KMS-11 (cell line): Measurements from ENCODE around the gene CLN3.
"Not testable (repeated sequence)": the region's sequence is repeated elsewhere in the genome, so short reads cannot be mapped to it uniquely, and the experiment has no call there.

Experiments
- H2AFZ ChIP-seq: fragments of 200-600 bp; sonication (generic); 2 replicates; pipeline ENCODE4 v1.6.1; 2016; ENCODE audit warnings: antibody characterized with exemption, mixed run types, low read depth
- H3K27ac ChIP-seq: fragments of 200-600 bp; sonication (generic); 2 replicates; pipeline ENCODE4 v1.6.1; 2016; ENCODE audit warnings: mild to moderate bottlenecking, mixed run types
- H3K27me3 ChIP-seq: fragments of 200-600 bp; sonication (generic); 2 replicates; pipeline ENCODE4 v1.6.1; 2017; ENCODE audit warnings: mild to moderate bottlenecking, low read depth, mixed run types, moderate library complexity; ENCODE audit not compliant: insufficient read depth
- H3K36me3 ChIP-seq: fragments of 200-600 bp; sonication (generic); 2 replicates; pipeline ENCODE4 v1.6.1; 2017; ENCODE audit warnings: mild to moderate bottlenecking, mixed run types; ENCODE audit not compliant: insufficient read depth
- H3K4me1 ChIP-seq: fragments of 200-600 bp; sonication (generic); 2 replicates; pipeline ENCODE4 v1.6.1; 2016; ENCODE audit warnings: mild to moderate bottlenecking, low read depth, mixed run types; ENCODE audit not compliant: poor library complexity, severe bottlenecking
- H3K4me2 ChIP-seq: fragments of 200-600 bp; sonication (generic); 2 replicates; pipeline ENCODE4 v1.7.0; 2016; ENCODE audit warnings: mild to moderate bottlenecking, mixed run types
- H3K4me3 ChIP-seq: fragments of 200-600 bp; sonication (generic); IDR thresholded peaks from 2 replicates; pipeline ENCODE4 v1.6.1; 2017; ENCODE audit warnings: low read depth, low read length, mixed read lengths; ENCODE audit not compliant: insufficient read depth
- H3K79me2 ChIP-seq: fragments of 200-600 bp; sonication (generic); 2 replicates; pipeline ENCODE4 v1.6.1; 2016; ENCODE audit warnings: low read depth, mixed run types; ENCODE audit not compliant: insufficient read depth
- H3K9ac ChIP-seq: fragments of 200-600 bp; sonication (generic); 2 replicates; pipeline ENCODE4 v1.6.1; 2016; ENCODE audit warnings: mild to moderate bottlenecking, mixed run types
- H4K20me1 ChIP-seq: fragments of 200-600 bp; sonication (generic); 2 replicates; pipeline ENCODE4 v1.6.1; 2016; ENCODE audit warnings: mild to moderate bottlenecking, mixed run types; ENCODE audit not compliant: insufficient read depth
- TF ChIP-seq, protein P1 (sequence below): fragments of 200-600 bp; sonication (generic); conservative IDR thresholded peaks from 2 replicates; pipeline ENCODE4 v1.6.1; 2017; ENCODE audit warnings: low read depth, mild to moderate bottlenecking, antibody characterized with exemption, low read length, moderate library complexity, mixed read lengths

Gene CLN3

DNA sequence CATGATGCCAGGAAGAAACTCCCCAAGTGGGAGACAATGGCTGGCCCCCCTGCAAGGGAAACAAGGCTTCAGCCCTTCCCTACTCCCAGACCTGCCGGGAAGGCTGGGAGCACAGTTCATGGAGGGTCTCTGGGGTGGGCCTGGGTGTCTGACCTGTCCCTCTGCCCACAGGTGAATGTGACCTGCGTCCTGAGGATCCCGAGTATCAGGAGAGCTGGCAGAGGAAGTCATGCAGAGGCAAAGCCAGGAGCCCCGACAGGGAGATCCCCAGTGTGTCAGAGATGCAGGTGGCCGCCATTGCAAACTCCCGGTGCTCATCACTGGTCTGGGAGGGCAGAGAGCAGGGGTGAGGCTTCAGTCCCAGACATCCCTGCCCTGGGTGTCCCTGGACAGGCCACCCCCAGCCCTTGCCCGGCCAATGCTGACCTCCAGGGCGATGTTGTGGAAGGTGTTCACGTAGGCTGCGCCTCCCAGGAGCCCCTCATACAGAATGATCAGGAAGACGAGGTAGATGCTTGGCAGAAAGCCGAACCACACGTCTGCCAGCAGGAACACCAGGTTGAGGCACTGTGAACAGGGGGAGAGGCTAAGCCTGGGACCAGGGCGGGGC is 14.5 kb downstream of the CLN3 start:
- H3K4me2 ChIP-seq: no peak overlapping the region
- TF ChIP-seq, protein P1, sequence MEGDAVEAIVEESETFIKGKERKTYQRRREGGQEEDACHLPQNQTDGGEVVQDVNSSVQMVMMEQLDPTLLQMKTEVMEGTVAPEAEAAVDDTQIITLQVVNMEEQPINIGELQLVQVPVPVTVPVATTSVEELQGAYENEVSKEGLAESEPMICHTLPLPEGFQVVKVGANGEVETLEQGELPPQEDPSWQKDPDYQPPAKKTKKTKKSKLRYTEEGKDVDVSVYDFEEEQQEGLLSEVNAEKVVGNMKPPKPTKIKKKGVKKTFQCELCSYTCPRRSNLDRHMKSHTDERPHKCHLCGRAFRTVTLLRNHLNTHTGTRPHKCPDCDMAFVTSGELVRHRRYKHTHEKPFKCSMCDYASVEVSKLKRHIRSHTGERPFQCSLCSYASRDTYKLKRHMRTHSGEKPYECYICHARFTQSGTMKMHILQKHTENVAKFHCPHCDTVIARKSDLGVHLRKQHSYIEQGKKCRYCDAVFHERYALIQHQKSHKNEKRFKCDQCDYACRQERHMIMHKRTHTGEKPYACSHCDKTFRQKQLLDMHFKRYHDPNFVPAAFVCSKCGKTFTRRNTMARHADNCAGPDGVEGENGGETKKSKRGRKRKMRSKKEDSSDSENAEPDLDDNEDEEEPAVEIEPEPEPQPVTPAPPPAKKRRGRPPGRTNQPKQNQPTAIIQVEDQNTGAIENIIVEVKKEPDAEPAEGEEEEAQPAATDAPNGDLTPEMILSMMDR: no peak

DNA sequence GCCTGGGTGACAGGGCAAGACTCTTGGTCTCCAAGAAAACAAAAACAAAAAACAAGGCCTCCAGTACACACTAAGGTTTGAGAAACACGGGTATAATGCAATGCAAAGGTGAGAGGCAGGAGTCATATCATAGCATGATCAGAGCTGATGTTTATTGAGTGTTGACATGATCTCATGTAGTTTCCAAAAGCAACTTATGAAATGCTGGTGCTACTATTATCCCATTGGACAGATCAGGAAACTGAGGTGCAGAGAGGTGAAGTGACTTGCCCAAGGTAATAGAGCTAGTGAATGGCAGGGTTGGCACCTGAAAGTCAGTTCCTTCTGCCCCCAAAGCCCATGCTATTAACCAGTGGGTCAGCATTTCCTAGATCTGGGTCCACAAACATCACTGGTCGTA is 16.7 kb downstream of the CLN3 start:
- H3K4me1 ChIP-seq: no peaks in the 10 kb centered on the region
- TF ChIP-seq, protein P1: no peak
- H3K36me3 ChIP-seq: no peaks in the 10 kb centered on the region
- no peaks in the 10 kb centered on the region for H3K79me2 ChIP-seq
- H3K4me3 ChIP-seq: no peak overlapping the region
- H3K27me3 ChIP-seq: no peaks in the 10 kb centered on the region
- H3K4me2 ChIP-seq: no peak overlapping the region
- H3K9ac ChIP-seq: no peak overlapping the region
- no peak overlapping the region for H3K27ac ChIP-seq
- H4K20me1 ChIP-seq: no peaks in the 10 kb centered on the region
- no peak overlapping the region for H2AFZ ChIP-seq

More for the DNA sequence above, 14.5 kb downstream of the CLN3 start:
- no peaks in the 10 kb centered on the region for H3K36me3 ChIP-seq
- H4K20me1 ChIP-seq: no peaks in the 10 kb centered on the region
- H3K27ac ChIP-seq: no peak overlapping the region
- H3K79me2 ChIP-seq: no peaks in the 10 kb centered on the region
- H2AFZ ChIP-seq: no peak overlapping the region
- H3K4me1 ChIP-seq: no peaks in the 10 kb centered on the region
- H3K4me3 ChIP-seq: no peak overlapping the region
- no peaks in the 10 kb centered on the region for H3K27me3 ChIP-seq
- H3K9ac ChIP-seq: no peak overlapping the region

DNA sequence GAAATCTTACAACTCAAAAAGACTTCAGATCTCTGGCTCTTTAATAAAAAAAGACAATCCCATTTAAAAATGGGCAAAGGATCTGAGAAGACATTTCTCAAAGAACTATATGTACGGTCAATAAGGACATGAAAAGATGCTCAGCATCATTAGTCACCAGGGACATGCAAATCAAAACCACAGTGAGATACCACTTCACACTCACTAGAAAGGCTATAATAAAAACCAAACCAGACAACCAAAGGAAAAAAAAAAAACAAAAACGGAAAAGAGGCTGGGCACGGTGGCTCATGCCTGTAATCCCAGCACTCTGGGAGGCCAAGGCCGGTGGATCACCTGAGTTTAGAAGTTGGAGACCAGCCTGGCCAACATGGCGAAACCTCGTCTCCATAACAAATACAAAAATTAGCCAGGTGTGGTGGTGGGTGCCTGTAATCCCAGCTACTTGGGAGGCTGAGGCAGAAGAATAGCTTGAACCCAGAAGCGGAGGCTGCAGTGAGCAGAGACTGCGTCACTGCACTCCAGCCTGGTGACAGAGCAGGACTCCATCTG is 18.1 kb downstream of the CLN3 start:
- Histone ChIP-seq H3K9ac (no peak overlapping the region), H3K36me3 (no peaks in the 10 kb centered on the region), H3K4me3 (no peak overlapping the region), H2AFZ (no peak overlapping the region), H4K20me1 (no peaks in the 10 kb centered on the region), H3K27ac (no peak overlapping the region), H3K4me2 (no peak overlapping the region), H3K79me2 (no peaks in the 10 kb centered on the region), H3K4me1 (no peaks in the 10 kb centered on the region), H3K27me3 (no peaks in the 10 kb centered on the region)
- TF ChIP-seq, protein P1: no peak

DNA sequence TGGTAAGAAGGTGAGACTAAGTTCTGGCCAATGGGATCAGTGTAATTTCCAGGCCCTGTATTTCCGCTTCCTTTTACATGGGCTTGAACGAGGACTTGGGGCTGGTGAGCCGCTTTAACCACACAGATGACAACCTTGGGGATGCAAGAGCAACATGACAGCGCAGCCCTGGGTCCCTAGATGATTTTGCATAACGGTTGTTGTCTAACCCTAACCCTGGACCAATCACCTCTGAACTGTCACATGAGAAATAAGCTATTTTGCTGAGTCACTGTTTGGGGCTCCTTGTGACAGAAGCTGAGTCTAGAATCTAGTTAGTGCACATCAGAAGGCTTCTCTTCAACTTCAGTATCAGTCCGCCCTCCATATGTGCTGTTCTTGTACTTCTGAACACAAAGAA is 44.8 kb downstream of the CLN3 start:
- H4K20me1 ChIP-seq, H3K27me3 ChIP-seq, H3K4me3 ChIP-seq, H3K4me1 ChIP-seq, H3K27ac ChIP-seq, H3K79me2 ChIP-seq, H3K36me3 ChIP-seq, H2AFZ ChIP-seq, H3K4me2 ChIP-seq, H3K9ac ChIP-seq: not testable (repeated sequence)

DNA sequence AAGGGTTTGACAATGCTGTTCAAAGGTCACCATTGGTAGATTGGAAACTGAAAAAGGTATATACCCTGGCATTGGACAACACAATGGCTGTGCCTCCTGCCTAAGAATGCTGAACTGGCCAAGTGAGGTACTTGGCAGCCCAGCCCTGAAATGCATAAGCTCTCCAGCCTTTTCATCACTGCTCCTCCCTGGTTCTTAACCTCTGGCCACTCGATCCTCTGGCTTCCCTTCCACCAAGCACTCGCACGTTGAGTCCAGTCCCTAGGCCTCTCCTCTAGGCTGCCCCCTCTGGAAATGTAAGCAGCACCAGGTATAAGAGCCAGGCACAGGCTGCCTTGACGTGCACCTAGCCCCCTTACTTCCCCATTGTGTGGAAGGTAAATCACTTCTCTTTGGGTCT is 45.5 kb downstream of the CLN3 start:
- H4K20me1 ChIP-seq, H3K27ac ChIP-seq, H3K4me1 ChIP-seq, H3K79me2 ChIP-seq, H3K27me3 ChIP-seq, H3K9ac ChIP-seq, H3K36me3 ChIP-seq, H3K4me3 ChIP-seq, H2AFZ ChIP-seq, H3K4me2 ChIP-seq: not testable (repeated sequence)

DNA sequence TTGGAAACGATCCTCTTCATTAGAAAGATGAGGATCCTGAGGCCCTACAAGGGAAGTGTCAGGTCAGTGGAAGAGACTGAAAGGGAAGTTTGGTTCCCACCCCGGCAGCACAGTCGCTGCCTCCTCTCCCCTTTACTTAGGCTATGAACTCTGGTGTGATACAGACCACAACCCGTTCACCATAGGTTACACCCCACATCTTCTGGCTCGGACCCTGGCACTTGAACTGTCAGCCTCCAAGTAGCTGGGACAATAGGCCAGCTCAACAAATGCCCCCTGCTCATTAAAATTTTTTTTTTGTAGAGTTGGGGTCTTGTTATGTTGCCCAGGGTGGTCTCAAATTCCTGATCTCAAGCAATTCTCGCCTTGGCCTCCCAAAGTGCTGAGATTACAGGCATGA is 47.9 kb downstream of the CLN3 start:
- not testable (repeated sequence) for H3K4me1 ChIP-seq, H3K4me3 ChIP-seq, H3K27me3 ChIP-seq, H2AFZ ChIP-seq, H4K20me1 ChIP-seq, H3K4me2 ChIP-seq, H3K36me3 ChIP-seq, H3K79me2 ChIP-seq, H3K9ac ChIP-seq, H3K27ac ChIP-seq

DNA sequence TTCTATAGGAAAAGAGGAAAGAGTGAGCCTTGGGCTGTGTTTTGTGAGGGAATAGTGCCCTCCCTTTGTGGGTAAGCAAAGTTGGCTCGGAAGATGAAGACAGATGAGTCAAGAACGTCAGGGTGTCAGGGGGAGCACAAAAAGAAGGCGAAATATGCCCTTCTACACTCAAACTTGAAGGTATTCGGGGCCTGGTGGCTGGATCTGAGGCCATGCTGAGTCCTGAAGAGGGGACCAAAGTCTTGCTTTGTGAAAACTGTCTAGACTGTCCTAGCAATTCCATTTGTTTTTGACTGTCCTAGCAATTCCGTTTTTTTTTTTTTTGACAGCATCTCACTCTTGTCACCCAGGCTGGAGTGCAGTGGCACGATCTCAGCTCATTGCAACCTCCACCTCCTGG is 53.0 kb downstream of the CLN3 start:
- not testable (repeated sequence) for H3K27ac ChIP-seq, H3K36me3 ChIP-seq, H4K20me1 ChIP-seq, H3K9ac ChIP-seq, H3K4me1 ChIP-seq, H3K27me3 ChIP-seq, H3K4me2 ChIP-seq, H3K79me2 ChIP-seq, H2AFZ ChIP-seq, H3K4me3 ChIP-seq

DNA sequence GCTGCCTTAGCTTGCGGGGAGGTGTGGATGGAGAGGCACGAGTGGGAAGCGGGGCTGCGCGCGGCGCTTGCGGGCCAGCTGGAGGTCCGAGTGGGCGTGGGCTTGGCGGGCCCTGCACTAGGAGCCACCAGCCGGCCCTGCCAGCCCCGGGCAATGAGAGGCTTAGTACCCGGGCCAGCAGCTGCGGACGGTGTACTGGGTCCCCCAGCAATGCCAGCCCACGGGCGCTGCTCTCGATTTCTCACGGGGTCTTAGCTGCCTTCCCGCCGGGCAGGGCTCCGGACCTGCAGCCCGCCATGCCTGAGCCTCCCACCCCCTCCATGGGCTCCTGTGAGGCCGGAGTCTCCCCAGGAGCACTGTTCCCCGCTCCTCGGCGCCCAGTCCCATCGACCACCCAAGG is 56.5 kb downstream of the CLN3 start:
- not testable (repeated sequence) for H3K36me3 ChIP-seq, H4K20me1 ChIP-seq, H3K9ac ChIP-seq, H2AFZ ChIP-seq, H3K4me2 ChIP-seq, H3K4me3 ChIP-seq, H3K27ac ChIP-seq, H3K79me2 ChIP-seq, H3K27me3 ChIP-seq, H3K4me1 ChIP-seq
